Measurements from ENCODE around the gene TBC1D9.
"Not testable (repeated sequence)": the region's sequence is repeated elsewhere in the genome, so short reads cannot be mapped to it uniquely, and the experiment has no call there.

The TBC1D9 gene

GRCh38 chr4:140756319-140757231 lies at the start of gene TBC1D9:
TBC1D9 (minus strand) TSS chr4:140756385; CDS start chr4:140756045, 340 bp downstream.
- H3K27ac ChIP-seq (ENCODE audit: low read length): no peak within 1 kb of the TSS
- H3K9ac ChIP-seq (ENCODE audit: low read length): peak within 1 kb of the TSS; percentile 41
- peak within 1 kb of the TSS; percentile 55 for H3K4me3 ChIP-seq (ENCODE audit: low read length)
- H3K9me3 ChIP-seq (ENCODE audit: control insufficient read depth, low read depth, low read length): no peaks in the 10 kb centered on the region
- peaks cover 65% of the 10 kb centered on the region for H3K27me3 ChIP-seq (ENCODE audit: control insufficient read depth, insufficient read depth, low read length)
- H3K4me1 ChIP-seq (ENCODE audit: control insufficient read depth, low read depth, low read length): peaks cover 5% of the 10 kb centered on the region
- no peaks in the 10 kb centered on the region for H3K36me3 ChIP-seq (ENCODE audit: control insufficient read depth, low read depth, low read length)

- Histone ChIP-seq H3K27me3 (ENCODE audit: control insufficient read depth, insufficient read depth, low read length) (no peaks in the 10 kb centered on the region), H3K36me3 (ENCODE audit: control insufficient read depth, low read depth, low read length) (no peaks in the 10 kb centered on the region), H3K4me1 (ENCODE audit: control insufficient read depth, low read depth, low read length) (no peaks in the 10 kb centered on the region), H3K4me3 (ENCODE audit: low read length) (no peak overlapping the region), H3K9ac (ENCODE audit: low read length) (no peak overlapping the region), H3K27ac (ENCODE audit: low read length) (no peak overlapping the region), H3K9me3 (ENCODE audit: control insufficient read depth, low read depth, low read length) (no peaks in the 10 kb centered on the region)
Observed at GRCh38 chr4:140805293-140805692, 49.1 kb upstream of the TBC1D9 start.

DNA sequence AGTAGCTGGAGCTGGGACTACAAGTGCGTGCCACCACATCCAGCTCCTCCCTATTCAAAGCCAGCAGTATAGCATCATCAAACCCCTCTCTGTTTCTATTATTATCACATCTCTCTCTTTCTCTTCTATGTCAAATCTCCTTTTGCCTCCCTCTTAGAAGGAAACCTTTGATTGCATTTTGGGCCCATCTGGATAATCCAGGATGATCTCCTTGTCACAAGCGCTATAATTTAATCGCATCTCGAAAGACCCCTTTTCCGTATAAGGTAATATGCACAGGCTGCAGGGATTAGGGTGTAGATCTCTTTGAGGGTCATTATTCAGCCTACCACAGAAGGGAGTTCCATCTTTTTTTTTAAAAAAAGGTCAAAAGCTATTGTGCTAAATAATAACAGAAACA lies 46.4 kb upstream of the TBC1D9 start:
- no peak overlapping the region for H3K9ac ChIP-seq (ENCODE audit: low read length)

DNA sequence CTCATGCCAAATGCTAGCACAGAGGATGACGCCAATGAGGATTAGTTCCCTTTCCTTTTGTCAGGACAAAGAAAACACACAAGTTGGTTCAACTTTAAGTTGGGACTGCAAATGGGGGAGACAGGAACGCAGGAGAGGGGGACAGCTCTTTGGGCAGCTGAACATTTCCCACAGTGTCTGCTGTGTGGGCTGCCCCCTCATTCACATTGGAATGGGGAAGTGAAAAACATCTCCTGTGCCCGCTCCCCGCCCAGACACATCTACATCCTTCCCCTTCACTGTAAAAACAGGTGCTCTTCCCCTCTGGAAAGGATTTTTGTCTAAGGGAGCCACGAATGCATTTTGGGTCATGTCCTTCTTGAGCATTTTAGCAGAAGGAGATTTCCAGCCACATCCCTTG lies 44.5 kb upstream of the TBC1D9 start:
- Histone ChIP-seq H3K36me3 (ENCODE audit: control insufficient read depth, low read depth, low read length) (no peaks in the 10 kb centered on the region), H3K4me1 (ENCODE audit: control insufficient read depth, low read depth, low read length) (no peaks in the 10 kb centered on the region), H3K9ac (ENCODE audit: low read length) (no peak overlapping the region), H3K27ac (ENCODE audit: low read length) (no peak overlapping the region), H3K27me3 (ENCODE audit: control insufficient read depth, insufficient read depth, low read length) (no peaks in the 10 kb centered on the region), H3K4me3 (ENCODE audit: low read length) (no peak overlapping the region), H3K9me3 (ENCODE audit: control insufficient read depth, low read depth, low read length) (no peaks in the 10 kb centered on the region)

More for the DNA sequence above, 46.4 kb upstream of the TBC1D9 start:
- no peak overlapping the region for H3K27ac ChIP-seq (ENCODE audit: low read length)
- H3K4me1 ChIP-seq (ENCODE audit: control insufficient read depth, low read depth, low read length): no peaks in the 10 kb centered on the region
- H3K9me3 ChIP-seq (ENCODE audit: control insufficient read depth, low read depth, low read length): no peaks in the 10 kb centered on the region
- no peaks in the 10 kb centered on the region for H3K27me3 ChIP-seq (ENCODE audit: control insufficient read depth, insufficient read depth, low read length)
- H3K36me3 ChIP-seq (ENCODE audit: control insufficient read depth, low read depth, low read length): no peaks in the 10 kb centered on the region
- H3K4me3 ChIP-seq (ENCODE audit: low read length): no peak overlapping the region

DNA sequence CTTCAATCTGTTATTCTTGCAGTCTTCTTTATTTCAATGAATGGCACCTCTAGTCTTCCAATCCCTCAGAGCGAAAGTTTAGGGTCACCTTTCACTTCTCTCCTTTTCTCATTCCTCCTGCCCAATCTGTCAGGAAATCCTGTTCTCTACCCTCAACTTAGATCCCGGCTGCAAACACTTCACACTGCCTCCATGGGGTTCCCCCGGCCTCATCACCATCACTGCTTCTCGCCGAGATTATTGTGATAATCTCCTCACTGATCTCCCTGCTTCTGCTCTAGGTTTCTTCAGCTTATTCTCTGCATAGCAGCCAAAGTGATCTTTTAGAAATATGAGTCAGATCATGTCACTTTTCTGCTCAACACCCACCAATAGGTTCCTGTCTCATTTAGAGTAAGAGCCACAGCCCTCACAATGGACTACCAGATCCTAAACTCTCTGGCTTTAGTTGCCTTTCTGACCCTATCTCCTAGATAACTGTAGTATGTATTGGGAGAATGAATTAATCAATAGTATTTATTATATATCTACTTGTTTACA lies 43.6 kb upstream of the TBC1D9 start:
- Histone ChIP-seq H3K4me3 (ENCODE audit: low read length) (no peak overlapping the region), H3K4me1 (ENCODE audit: control insufficient read depth, low read depth, low read length) (no peaks in the 10 kb centered on the region), H3K9ac (ENCODE audit: low read length) (no peak overlapping the region), H3K27me3 (ENCODE audit: control insufficient read depth, insufficient read depth, low read length) (no peaks in the 10 kb centered on the region), H3K27ac (ENCODE audit: low read length) (no peak overlapping the region), H3K36me3 (ENCODE audit: control insufficient read depth, low read depth, low read length) (no peaks in the 10 kb centered on the region), H3K9me3 (ENCODE audit: control insufficient read depth, low read depth, low read length) (no peaks in the 10 kb centered on the region)

DNA sequence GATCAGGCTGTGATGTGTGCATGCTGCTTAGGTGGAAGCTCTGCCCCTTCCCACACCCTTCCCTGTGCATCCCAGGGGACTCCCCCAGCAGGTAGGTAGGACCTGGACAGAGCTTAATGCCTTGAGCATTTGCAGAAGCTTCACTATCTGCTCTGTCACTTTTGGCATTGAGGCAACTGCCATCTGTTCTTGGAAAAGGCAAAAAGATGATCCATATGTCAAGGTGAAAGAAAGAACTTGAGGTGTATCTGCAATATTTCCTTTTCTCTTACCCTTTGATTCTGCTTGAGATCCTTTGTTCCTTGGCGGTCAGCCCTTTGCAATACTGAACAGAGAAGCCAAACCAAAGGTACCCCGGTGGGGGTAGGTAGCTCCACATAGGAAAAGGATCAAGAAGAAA lies 37.1 kb upstream of the TBC1D9 start:
- Histone ChIP-seq H3K4me3 (ENCODE audit: low read length) (no peak overlapping the region), H3K9ac (ENCODE audit: low read length) (no peak overlapping the region), H3K4me1 (ENCODE audit: control insufficient read depth, low read depth, low read length) (no peaks in the 10 kb centered on the region), H3K36me3 (ENCODE audit: control insufficient read depth, low read depth, low read length) (no peaks in the 10 kb centered on the region), H3K27ac (ENCODE audit: low read length) (no peak overlapping the region), H3K27me3 (ENCODE audit: control insufficient read depth, insufficient read depth, low read length) (no peaks in the 10 kb centered on the region), H3K9me3 (ENCODE audit: control insufficient read depth, low read depth, low read length) (no peaks in the 10 kb centered on the region)

DNA sequence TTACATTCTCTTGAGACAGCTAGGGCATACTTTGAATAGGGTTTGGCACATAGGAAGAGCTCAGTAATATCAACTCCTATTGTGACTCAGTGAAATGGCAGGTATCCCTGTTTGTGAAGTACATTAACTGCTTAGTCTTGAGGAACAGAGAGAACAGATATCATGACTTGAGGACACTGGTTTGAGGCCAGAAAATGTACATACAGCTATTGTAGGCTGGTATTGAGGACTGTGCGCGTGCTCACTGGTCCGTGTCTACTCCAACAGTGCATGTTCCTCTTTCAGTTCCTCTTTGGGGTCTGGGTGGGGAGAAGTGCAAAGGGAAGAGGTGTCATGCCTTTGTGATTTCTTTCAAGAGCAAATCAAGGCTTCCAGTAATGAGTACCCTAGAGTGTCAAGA lies 34.6 kb upstream of the TBC1D9 start:
- Histone ChIP-seq H3K4me1 (ENCODE audit: control insufficient read depth, low read depth, low read length) (no peaks in the 10 kb centered on the region), H3K27ac (ENCODE audit: low read length) (no peak overlapping the region), H3K4me3 (ENCODE audit: low read length) (no peak overlapping the region), H3K27me3 (ENCODE audit: control insufficient read depth, insufficient read depth, low read length) (no peaks in the 10 kb centered on the region), H3K9ac (ENCODE audit: low read length) (no peak overlapping the region), H3K9me3 (ENCODE audit: control insufficient read depth, low read depth, low read length) (no peaks in the 10 kb centered on the region), H3K36me3 (ENCODE audit: control insufficient read depth, low read depth, low read length) (no peaks in the 10 kb centered on the region)

GRCh38 chr4:140790171-140790570 lies 34.0 kb upstream of the TBC1D9 start:
- no peak overlapping the region for H3K4me3 ChIP-seq (ENCODE audit: low read length)
- no peak overlapping the region for H3K27ac ChIP-seq (ENCODE audit: low read length)
- H3K36me3 ChIP-seq (ENCODE audit: control insufficient read depth, low read depth, low read length): no peaks in the 10 kb centered on the region
- H3K27me3 ChIP-seq (ENCODE audit: control insufficient read depth, insufficient read depth, low read length): no peaks in the 10 kb centered on the region
- no peak overlapping the region for H3K9ac ChIP-seq (ENCODE audit: low read length)
- H3K4me1 ChIP-seq (ENCODE audit: control insufficient read depth, low read depth, low read length): no peaks in the 10 kb centered on the region
- no peaks in the 10 kb centered on the region for H3K9me3 ChIP-seq (ENCODE audit: control insufficient read depth, low read depth, low read length)

- H3K9ac ChIP-seq (ENCODE audit: low read length): no peak overlapping the region
- H3K4me1 ChIP-seq (ENCODE audit: control insufficient read depth, low read depth, low read length): no peaks in the 10 kb centered on the region
- H3K27me3 ChIP-seq (ENCODE audit: control insufficient read depth, insufficient read depth, low read length): no peaks in the 10 kb centered on the region
- H3K9me3 ChIP-seq (ENCODE audit: control insufficient read depth, low read depth, low read length): no peaks in the 10 kb centered on the region
- no peak overlapping the region for H3K27ac ChIP-seq (ENCODE audit: low read length)
- H3K4me3 ChIP-seq (ENCODE audit: low read length): no peak overlapping the region
- no peaks in the 10 kb centered on the region for H3K36me3 ChIP-seq (ENCODE audit: control insufficient read depth, low read depth, low read length)
Observed at GRCh38 chr4:140789759-140790158, 33.6 kb upstream of the TBC1D9 start.

DNA sequence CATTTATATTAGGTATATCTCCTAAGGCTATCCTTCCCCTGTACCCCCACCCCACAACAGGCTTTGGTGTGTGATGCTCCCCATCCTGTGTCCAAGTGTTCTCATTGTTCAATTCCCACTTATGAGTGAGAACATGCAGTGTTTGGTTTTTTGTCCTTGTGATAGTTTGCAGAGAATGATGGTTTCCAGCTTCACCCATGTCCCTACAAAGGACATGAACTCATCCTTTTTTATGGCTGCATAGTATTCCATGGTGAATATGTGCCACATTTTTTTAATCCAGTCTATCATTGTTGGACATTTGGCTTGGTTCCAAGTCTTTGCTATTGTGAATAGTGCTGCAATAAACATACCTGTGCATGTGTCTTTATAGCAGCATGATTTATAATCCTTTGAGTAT lies 26.6 kb upstream of the TBC1D9 start:
- not testable (repeated sequence) for H3K9me3 ChIP-seq (ENCODE audit: control insufficient read depth, low read depth, low read length); H3K4me1 ChIP-seq (ENCODE audit: control insufficient read depth, low read depth, low read length); H3K4me3 ChIP-seq (ENCODE audit: low read length); H3K27me3 ChIP-seq (ENCODE audit: control insufficient read depth, insufficient read depth, low read length); H3K27ac ChIP-seq (ENCODE audit: low read length); H3K36me3 ChIP-seq (ENCODE audit: control insufficient read depth, low read depth, low read length); H3K9ac ChIP-seq (ENCODE audit: low read length)

DNA sequence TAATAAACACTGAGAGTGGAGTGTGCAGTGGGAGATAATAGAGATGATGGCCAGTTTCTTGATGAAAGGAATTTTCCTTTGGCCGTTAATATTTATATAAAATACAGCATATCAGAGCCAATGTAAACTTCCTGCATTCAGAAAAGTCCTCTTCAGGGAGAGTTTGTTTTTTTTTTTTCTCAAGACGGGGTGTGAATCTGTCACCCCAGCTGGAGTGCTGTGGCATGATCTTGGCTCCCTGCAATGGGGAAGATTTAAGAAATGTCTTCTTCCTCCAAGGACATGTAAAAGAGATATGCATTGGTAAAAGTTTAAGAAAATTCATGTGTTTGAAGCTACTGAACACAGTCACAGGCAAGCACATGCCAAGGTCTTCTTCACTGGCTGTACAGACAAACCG lies 25.4 kb upstream of the TBC1D9 start:
- Histone ChIP-seq H3K4me3 (ENCODE audit: low read length) (no peak overlapping the region), H3K9me3 (ENCODE audit: control insufficient read depth, low read depth, low read length) (no peaks in the 10 kb centered on the region), H3K36me3 (ENCODE audit: control insufficient read depth, low read depth, low read length) (no peaks in the 10 kb centered on the region), H3K27me3 (ENCODE audit: control insufficient read depth, insufficient read depth, low read length) (no peaks in the 10 kb centered on the region), H3K4me1 (ENCODE audit: control insufficient read depth, low read depth, low read length) (no peaks in the 10 kb centered on the region), H3K27ac (ENCODE audit: low read length) (no peak overlapping the region), H3K9ac (ENCODE audit: low read length) (no peak overlapping the region)

DNA sequence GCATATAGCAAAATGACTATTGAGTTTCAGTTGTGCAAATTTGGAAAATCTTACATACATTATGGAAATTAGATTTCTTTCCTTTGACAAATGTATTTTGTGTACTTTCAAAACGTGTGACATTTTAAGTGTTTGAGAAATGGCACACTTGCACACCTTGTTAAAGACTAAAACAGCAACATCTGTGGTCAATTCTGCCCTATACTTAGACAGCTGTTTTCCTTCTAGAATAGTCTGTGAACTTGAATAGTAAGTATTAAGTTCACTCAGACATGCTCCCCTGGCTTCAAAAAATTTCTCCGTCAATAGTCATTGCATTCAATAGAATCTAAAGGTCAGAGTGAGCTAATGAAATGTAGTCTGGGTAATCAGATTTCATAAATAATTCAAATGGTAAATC lies 21.7 kb upstream of the TBC1D9 start:
- H3K9ac ChIP-seq (ENCODE audit: low read length): no peak overlapping the region
- H3K27me3 ChIP-seq (ENCODE audit: control insufficient read depth, insufficient read depth, low read length): no peaks in the 10 kb centered on the region
- H3K9me3 ChIP-seq (ENCODE audit: control insufficient read depth, low read depth, low read length): no peaks in the 10 kb centered on the region
- H3K4me1 ChIP-seq (ENCODE audit: control insufficient read depth, low read depth, low read length): no peaks in the 10 kb centered on the region
- H3K27ac ChIP-seq (ENCODE audit: low read length): no peak overlapping the region
- no peak overlapping the region for H3K4me3 ChIP-seq (ENCODE audit: low read length)
- no peaks in the 10 kb centered on the region for H3K36me3 ChIP-seq (ENCODE audit: control insufficient read depth, low read depth, low read length)
